MCF 10A (cell line): ENCODE measurements around the gene TICAM1. TPM values are rescaled to one million over a fixed set of nuclear protein-coding genes. Genes with fewer than 3 reads are reported as not detected.
A peak's percentile ranks its signal among the peaks of the same experiment; 100 is the strongest.

Source experiments
- Bru-seq: library from RNA; stranded (reverse); fragments of 400-500 nt; gene quantifications from one replicate; lab custom pipeline; 2021; lab: Mats Ljungman, UMichigan
- BruChase-seq, 2 experiments: library from RNA; stranded (reverse); fragments of 400-500 nt; gene quantifications; one replicate each; lab custom pipeline; 2021; lab: Mats Ljungman, UMichigan
- BruUV-seq: library from RNA; stranded (reverse); fragments of 400-500 nt; replicated peaks from 2 replicates; lab custom pipeline; 2021; lab: Mats Ljungman, UMichigan
- CTCF ChIA-PET: fragments of 300-600 bp; sonication (Branson Sonifier 250); formaldehyde crosslinking; extraction: SDS; loops from one replicate; lab custom pipeline; 2021; ENCODE audit warnings: antibody characterized with exemption, inconsistent platforms; lab: Yijun Ruan, JAX
- POLR2A ChIA-PET: fragments of 300-600, 350-650 bp; sonication (Branson Sonifier 250); formaldehyde crosslinking; extraction: SDS; loops from one replicate; lab custom pipeline; 2020; ENCODE audit warnings: antibody characterized with exemption, inconsistent platforms; lab: Yijun Ruan, JAX
- DNase-seq: peaks from one replicate; pipeline ENCODE4 v3.0.0-alpha.2; 2018; ENCODE audit not compliant: unreplicated experiment
- H3K27ac Mint-ChIP-seq: one replicate; pipeline ENCODE4 v1.8.0; 2022; ENCODE audit warnings: mild to moderate bottlenecking, low read depth, mixed read lengths; ENCODE audit not compliant: unreplicated experiment
- H3K27me3 Mint-ChIP-seq: one replicate; pipeline ENCODE4 v1.8.0; 2022; ENCODE audit warnings: mixed read lengths; ENCODE audit not compliant: insufficient read depth, unreplicated experiment
- H3K36me3 Mint-ChIP-seq: one replicate; pipeline ENCODE4 v1.8.0; 2022; ENCODE audit warnings: mild to moderate bottlenecking, moderate library complexity, mixed read lengths; ENCODE audit not compliant: insufficient read depth, unreplicated experiment
- H3K4me1 Mint-ChIP-seq: one replicate; pipeline ENCODE4 v1.8.0; 2022; ENCODE audit warnings: mixed read lengths; ENCODE audit not compliant: insufficient read depth, unreplicated experiment
- H3K4me3 Mint-ChIP-seq: one replicate; pipeline ENCODE4 v1.8.0; 2022; ENCODE audit warnings: mild to moderate bottlenecking, moderate library complexity, mixed read lengths; ENCODE audit not compliant: unreplicated experiment
- H3K9me3 Mint-ChIP-seq: one replicate; pipeline ENCODE4 v1.8.0; 2022; ENCODE audit warnings: mixed read lengths; ENCODE audit not compliant: unreplicated experiment
- CTCF ChIP-seq: fragments of 200-600 bp; IDR thresholded peaks from one replicate; pipeline ENCODE4 v1.8.0; 2022; ENCODE audit warnings: antibody characterized with exemption, mild to moderate bottlenecking; ENCODE audit not compliant: unreplicated experiment
- intact Hi-C: fragments of 100-400 bp; cut with micrococcal nuclease; formaldehyde crosslinking; loops from 2 replicates; pipeline ENCODE4 v1.14.1; 2022
- long read RNA-seq: library from polyadenylated mRNA; stranded (forward); transcript quantifications from one replicate; pipeline ENCODE4 v2.0.0, GENCODE V29; 2022
- total RNA-seq: library from RNA; stranded (reverse); gene quantifications from 2 replicates; pipeline ENCODE4 v1.2.3, GENCODE V29; 2022

The TICAM1 gene
- total RNA-seq: 24.2 and 25.6 TPM in 2 replicates
- percentile 62 among the genes with signal in this experiment for Bru-seq, nascent RNA
- BruChase-seq, experiment 1, labeled RNA remaining after a 6-hour chase: percentile 51 among the genes with signal in this experiment
- percentile 66 among the genes with signal in this experiment for BruChase-seq, experiment 2, labeled RNA remaining after a 2-hour chase
- long read RNA-seq, transcript TICAM1-201 (2 exons, 2,676 nt): major isoform, 30 of 36 reads
- long read RNA-seq, partial matches to known transcripts: 6 of 36 reads
- long read RNA-seq, other reads (novel, unspliced or antisense): 0 of 36 reads

- intact Hi-C loops: no loop called here
- H3K9me3 Mint-ChIP-seq: no peaks in the 10 kb centered on the region
- H3K4me3 Mint-ChIP-seq: peak within 1 kb of the TSS; percentile 81
- peak; percentile 71 for DNase-seq
- no peak for TF ChIP-seq CTCF
- ChIA-PET CTCF (interaction anchor here (0.5 to 2.3 kb wide), 8 partner anchors 12 to 199 kb away, joined by 3 to 13 read pairs (median 3); no protein-coding TSS in a partner anchor), POLR2A (interaction anchor here (0.6 to 3.3 kb wide), 18 partner anchors 9 to 359 kb away, joined by 3 to 23 read pairs (median 3); partner anchors contain the start of genes HDGFL2, KDM4B and PLIN3)
- peak within 1 kb of the TSS; percentile 94 for H3K27ac Mint-ChIP-seq
- no TSS peak for BruUV-seq
- no peaks in the 10 kb centered on the region for H3K27me3 Mint-ChIP-seq
- peaks cover 9% of the 10 kb centered on the region for H3K4me1 Mint-ChIP-seq
- peaks cover 6% of the 10 kb centered on the region for H3K36me3 Mint-ChIP-seq
These were observed at the start of gene TICAM1 for GRCh38 chr19:4831304-4831978. Gene TICAM1 (minus strand): TSS chr19:4831712. CDS start chr19:4818377, 13,335 bp downstream.

- CTCF ChIA-PET: interaction anchor here (1.1 to 1.2 kb wide), 2 partner anchors 33 to 152 kb away, joined by 3 to 5 read pairs; no protein-coding TSS in a partner anchor
- H3K36me3 Mint-ChIP-seq: no peaks in the 10 kb centered on the region
- no peaks in the 10 kb centered on the region for H3K4me1 Mint-ChIP-seq
- TF ChIP-seq CTCF: no peak
- intact Hi-C loops: no loop called here
- H3K4me3 Mint-ChIP-seq: no peak overlapping the region
- no peaks in the 10 kb centered on the region for H3K27me3 Mint-ChIP-seq
- no peak overlapping the region for H3K27ac Mint-ChIP-seq
- no peaks in the 10 kb centered on the region for H3K9me3 Mint-ChIP-seq
- no TSS peak for BruUV-seq
- POLR2A ChIA-PET: interaction anchor here (1.4 kb wide), 1 partner anchor 12 kb away, joined by 4 read pairs; the partner anchor contains the start of gene PLIN3
- no peak for DNase-seq
These were observed 47.5 kb upstream of the TICAM1 start for GRCh38 chr19:4879041-4879440.

- H3K9me3 Mint-ChIP-seq: no peaks in the 10 kb centered on the region
- intact Hi-C loops: no loop called here
- H3K27ac Mint-ChIP-seq: peak overlapping the region; percentile 63
- no peaks in the 10 kb centered on the region for H3K4me1 Mint-ChIP-seq
- TF ChIP-seq CTCF: no peak
- H3K36me3 Mint-ChIP-seq: no peaks in the 10 kb centered on the region
- H3K27me3 Mint-ChIP-seq: no peaks in the 10 kb centered on the region
- DNase-seq: no peak
- no peak overlapping the region for H3K4me3 Mint-ChIP-seq
- BruUV-seq: no TSS peak
- ChIA-PET CTCF (interaction anchor here (0.7 to 1.2 kb wide), 3 partner anchors 33 to 153 kb away, joined by 3 to 5 read pairs (median 3); no protein-coding TSS in a partner anchor), POLR2A (interaction anchor here (0.7 to 1.4 kb wide), 2 partner anchors 11 to 383 kb away, joined by 3 to 4 read pairs; partner anchors contain the start of gene PLIN3)
These were observed 47.0 kb upstream of the TICAM1 start for GRCh38 chr19:4878491-4878968.
